GM19372 (cell line): ENCODE measurements around the gene RXFP4.
A peak's percentile ranks its signal among the peaks of the same experiment; 100 is the strongest.
"Not testable (repeated sequence)": the region's sequence is repeated elsewhere in the genome, so short reads cannot be mapped to it uniquely, and the experiment has no call there.

Experiments
- ATAC-seq: cut with Tn5 transposase; IDR thresholded peaks from one replicate; pipeline ENCODE4 v1.9.1; 2021; ENCODE audit warnings: mild to moderate bottlenecking, low read depth, moderate library complexity; ENCODE audit not compliant: unreplicated experiment

The RXFP4 gene

GRCh38 chr1:155929057-155929456 lies 12.4 kb upstream of the RXFP4 start:
- no peak for ATAC-seq

DNA sequence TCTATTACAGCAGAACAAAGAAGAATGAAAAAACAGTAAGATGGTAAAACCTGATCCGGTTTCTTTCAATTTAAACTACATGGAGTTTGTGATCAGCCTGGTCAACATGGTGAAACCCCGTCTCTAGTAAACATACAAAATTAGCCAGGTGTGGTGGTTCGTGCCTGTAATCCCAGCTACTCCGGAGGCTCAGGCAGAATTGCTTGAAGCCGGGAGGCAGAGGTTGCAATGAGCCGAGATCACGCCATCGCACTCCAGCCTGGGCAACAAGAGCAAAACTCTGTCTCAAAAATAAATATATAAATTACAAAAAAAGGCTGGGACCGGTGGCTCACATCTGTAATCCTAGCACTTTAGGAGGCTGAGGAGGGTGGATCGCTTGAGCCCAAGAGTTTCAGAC lies 10.7 kb upstream of the RXFP4 start:
- ATAC-seq, result not testable (repeated sequence)

GRCh38 chr1:155931332-155932038 lies 10.0 kb upstream of the RXFP4 start:
- no peak for ATAC-seq

DNA sequence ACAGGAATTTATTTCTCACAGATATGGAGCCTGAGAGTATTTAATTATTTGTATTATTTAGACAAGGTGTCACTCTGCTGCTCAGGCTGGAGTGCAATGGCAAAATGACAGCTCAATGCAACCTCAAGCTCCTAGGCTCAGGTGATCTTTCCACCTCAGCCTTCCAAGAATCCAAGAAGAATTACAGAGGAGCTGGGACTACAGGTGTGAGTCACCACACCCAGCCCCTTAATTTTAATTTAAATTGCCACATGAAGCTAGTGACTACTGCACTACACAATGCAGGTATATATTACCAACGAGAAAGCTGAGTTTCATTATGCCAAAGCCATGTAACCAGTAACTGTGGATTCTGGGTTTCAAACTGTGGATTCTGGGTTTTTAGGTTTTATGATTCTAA lies 9.4 kb upstream of the RXFP4 start:
- no peak for ATAC-seq

DNA sequence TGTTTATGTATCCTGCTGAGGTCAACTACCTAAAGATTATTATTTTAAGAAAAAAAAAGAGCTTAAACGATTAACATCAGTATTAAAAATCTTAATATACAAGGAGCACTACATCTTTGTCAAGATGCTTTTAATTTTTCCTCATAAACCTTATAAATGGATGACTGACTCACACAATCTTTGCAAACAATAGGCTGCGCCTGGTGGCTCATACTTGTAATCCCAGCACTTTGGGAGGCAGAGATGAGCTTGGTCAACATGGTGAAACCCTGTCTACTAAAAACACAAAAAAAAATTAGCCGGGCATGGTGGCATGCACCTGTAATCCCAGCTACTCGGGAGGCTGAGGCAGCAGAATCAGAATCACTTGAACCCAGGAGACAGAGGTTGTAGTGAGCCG lies 9.0 kb upstream of the RXFP4 start:
- ATAC-seq, result no peak

GRCh38 chr1:155933591-155934096 lies 7.8 kb upstream of the RXFP4 start:
- no peak for ATAC-seq

GRCh38 chr1:155934097-155934935 lies 7.1 kb upstream of the RXFP4 start, which contains the start of gene KHDC4:
Gene KHDC4 (minus strand): TSS chr1:155934413. CDS start chr1:155934373, 40 bp downstream.
- peak; percentile 96 for ATAC-seq

- no peak for ATAC-seq
These were observed 6.4 kb upstream of the RXFP4 start for GRCh38 chr1:155934936-155935590.

DNA sequence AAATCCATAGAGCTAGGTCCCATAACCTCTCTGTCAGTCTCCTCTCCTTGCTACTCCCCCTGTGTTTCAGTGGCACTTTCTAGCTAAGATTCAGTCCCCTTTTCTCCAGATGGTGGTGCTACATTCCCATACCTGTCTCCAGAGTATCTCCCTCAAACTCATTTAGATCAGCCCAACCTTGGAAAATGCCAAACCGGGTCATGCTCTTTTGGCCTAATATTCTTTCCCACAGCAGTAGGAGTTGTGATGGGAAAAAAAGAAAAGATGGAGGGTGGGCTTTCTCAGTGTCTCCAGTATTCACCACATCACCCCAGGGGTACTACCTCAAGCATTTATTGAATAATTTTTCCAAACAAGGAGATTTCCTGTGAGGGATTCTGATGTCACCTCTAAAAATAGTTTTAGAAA lies 3.2 kb upstream of the RXFP4 start:
- ATAC-seq, result no peak

DNA sequence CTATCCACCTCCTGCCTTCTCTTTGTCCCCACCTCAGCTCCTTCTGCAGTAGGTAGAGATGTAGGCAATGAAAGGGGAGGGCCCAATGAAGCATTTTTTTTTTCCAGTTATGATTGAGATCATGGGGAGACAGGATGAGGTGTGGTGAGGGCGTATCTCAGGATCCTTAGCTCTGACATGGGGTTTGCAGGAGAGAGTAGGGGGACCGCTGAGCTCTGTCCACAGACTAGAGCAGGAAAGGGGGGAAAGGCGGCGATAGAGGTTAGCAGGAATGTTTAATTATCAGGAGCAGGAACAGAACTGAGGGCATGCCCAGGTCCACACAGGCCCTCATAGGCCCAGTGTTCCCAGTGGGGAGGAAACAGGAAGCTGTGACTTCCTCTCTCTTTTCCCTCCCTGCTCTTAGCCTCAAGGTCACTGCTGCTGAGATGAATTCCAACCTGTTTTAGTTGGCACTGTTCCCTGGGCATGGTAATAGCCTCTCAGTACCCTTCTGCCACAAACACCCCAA lies 901 bp upstream of the RXFP4 start:
- ATAC-seq, result no peak

DNA sequence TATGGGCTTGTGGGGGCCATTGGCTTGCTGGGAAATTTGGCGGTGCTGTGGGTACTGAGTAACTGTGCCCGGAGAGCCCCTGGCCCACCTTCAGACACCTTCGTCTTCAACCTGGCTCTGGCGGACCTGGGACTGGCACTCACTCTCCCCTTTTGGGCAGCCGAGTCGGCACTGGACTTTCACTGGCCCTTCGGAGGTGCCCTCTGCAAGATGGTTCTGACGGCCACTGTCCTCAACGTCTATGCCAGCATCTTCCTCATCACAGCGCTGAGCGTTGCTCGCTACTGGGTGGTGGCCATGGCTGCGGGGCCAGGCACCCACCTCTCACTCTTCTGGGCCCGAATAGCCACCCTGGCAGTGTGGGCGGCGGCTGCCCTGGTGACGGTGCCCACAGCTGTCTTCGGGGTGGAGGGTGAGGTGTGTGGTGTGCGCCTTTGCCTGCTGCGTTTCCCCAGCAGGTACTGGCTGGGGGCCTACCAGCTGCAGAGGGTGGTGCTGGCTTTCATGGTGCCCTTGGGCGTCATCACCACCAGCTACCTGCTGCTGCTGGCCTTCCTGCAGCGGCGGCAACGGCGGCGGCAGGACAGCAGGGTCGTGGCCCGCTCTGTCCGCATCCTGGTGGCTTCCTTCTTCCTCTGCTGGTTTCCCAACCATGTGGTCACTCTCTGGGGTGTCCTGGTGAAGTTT lies 550 bp downstream of the RXFP4 start:
- no peak for ATAC-seq

DNA sequence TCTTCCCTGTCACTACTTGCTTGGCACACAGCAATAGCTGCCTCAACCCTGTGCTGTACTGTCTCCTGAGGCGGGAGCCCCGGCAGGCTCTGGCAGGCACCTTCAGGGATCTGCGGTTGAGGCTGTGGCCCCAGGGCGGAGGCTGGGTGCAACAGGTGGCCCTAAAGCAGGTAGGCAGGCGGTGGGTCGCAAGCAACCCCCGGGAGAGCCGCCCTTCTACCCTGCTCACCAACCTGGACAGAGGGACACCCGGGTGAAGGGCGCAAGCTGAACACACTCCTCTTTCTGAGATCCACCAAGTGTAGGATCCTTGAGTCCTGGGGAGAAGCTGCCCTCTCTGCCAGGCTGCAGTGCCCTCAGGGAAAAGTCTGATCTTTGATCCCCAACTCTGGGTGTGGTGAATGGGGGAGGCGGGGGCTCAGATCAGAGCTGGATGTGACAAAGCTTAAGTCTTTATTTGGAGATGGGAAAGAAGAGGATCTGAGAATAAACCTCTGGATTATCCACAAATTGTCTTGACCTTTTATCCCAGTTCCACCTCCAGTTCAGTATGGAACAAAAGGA lies 1.2 kb downstream of the RXFP4 start:
- no peak for ATAC-seq

DNA sequence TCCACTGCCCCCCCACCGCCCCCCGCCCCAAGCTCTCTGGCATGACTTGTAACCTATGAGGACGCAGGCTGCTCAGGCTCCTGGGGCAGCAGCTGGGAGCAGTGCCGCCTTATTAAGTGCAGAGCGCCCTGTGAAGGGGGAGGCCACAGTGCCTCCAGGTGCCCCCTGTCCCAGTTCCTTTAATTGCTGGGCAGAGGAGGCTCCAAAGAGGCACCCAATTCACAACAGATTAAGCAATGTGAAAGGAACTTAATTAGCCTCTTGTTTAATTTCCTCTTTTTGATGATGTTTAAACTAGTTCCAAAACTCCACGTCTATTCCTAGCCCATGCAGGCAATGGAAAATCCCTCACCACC lies 3.0 kb downstream of the RXFP4 start:
- no peak for ATAC-seq

DNA sequence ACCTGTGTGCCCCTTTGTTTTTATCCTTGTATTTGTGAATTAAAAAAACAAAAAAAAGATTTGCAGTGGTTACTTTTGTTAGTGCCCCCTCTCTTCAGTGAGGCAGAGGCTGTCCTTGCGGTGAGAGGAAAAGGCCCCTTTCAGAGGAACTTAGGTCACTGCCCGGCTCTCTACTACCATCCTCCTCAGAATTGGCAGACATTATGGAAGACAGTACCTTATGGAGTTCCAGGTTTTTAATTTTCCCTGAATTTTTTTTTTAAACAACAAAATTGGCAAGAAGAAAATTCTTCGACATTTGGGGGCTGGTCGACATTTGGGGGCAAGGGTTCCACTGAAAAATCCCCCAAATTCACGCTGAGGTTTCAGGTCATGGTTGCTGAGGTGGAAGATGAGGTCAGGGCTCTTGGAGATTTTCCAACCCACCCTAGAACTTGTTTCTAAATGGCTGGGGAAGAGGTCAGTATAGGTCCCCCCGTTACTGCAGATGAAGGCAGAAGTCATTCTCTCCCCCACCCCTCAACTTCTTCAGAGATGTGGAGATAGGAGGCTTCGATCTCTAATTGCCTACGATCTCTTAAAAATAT lies 5.3 kb downstream of the RXFP4 start:
- no peak for ATAC-seq

GRCh38 chr1:155947292-155947691 lies 5.9 kb downstream of the RXFP4 start:
- no peak for ATAC-seq

- ATAC-seq, result no peak
These were observed 6.3 kb downstream of the RXFP4 start for GRCh38 chr1:155947741-155948140.

DNA sequence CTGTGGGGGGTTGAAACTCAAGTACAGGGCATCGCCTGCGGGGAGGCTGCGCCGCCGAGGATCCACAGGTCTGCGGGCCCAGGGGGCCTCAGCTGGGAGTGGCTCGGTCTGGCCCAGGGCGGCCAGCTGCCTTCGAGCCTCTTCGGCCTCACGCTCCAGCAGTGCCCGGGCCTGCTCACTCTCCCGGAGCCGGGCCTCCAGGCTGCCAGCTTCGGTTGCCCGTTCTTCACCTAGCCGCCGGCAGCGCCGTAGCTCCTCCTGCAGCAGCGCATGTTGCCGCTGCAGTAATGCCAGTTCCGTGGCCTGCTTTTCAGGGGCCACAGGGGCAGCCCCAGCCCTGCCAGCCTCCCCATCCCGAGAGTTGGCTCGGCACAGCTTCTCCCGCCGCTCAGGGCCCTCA lies 9.4 kb downstream of the RXFP4 start:
- ATAC-seq, result no peak

DNA sequence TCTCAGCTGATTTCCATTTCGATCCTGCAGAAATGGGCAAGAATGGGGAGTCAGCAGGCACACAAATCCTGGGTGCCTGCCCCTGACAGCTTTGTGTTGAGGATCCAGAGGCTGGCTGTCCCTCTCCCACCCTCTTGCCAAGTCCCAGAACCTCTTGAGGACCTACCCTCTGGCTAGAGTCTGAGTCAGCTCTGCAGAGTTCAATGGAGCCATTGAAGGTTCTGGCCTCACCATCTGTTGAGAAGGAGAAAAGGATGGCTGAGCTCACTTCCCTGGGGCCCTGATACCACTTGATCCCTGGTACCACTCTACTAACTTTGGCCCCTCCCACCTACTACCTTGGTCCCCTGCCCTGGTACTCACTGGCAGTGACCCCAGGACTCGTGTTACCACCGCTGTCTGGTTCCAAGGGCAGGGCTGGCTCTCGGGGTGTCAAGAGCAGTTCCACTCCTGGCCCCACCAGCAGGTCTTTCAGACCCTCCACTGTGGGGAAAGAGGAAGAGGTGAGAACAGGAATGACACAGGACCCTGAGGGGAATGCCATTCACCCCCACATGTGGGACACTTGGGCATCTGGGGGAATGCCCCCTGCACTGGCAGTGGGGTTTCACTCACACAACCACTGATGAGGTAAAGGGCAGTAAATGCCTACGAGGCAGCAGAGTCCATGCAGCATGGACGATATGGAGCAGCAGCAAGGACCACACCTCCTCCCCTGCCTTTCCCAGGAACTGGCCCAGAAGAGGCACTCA lies 10.5 kb downstream of the RXFP4 start:
- no peak for ATAC-seq

DNA sequence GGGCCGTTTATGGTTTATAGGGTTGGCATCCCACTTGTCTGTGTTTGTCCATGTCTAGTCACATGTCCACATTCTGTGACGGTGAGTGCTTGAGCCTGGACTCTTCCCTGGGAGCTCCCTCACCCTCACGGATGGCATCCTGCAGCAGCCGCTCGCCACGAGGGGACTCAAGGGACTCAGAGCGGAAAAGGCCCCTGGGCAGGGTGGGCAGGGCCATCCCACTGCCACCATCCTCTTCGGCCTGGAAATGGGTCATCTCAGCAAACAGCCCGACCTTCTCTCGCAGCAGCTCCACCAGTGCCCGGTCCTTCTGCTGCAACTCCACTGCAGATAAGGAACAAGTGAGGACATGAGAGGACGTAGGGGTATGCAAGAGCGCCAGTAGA lies 11.1 kb downstream of the RXFP4 start:
- ATAC-seq, result no peak
